Muscle layer of colon (tissue), 2 donors: Measurements from ENCODE around the gene SOX12.
A peak's percentile ranks its signal among the peaks of the same experiment; 100 is the strongest.

Experiments used
- H3K27ac ChIP-seq: one replicate; pipeline ENCODE4 v1.7.0; 2013; ENCODE audit warnings: low read depth, mild to moderate bottlenecking, low read length, moderate library complexity
- H3K27me3 ChIP-seq, 2 donors: one replicate each; pipeline ENCODE4 v1.7.0; 2013; ENCODE audit warnings: low read length in 2 of 2, mild to moderate bottlenecking in 2 of 2; ENCODE audit not compliant: insufficient read depth in 2 of 2, control insufficient read depth in 1 of 2
- H3K36me3 ChIP-seq: one replicate; pipeline ENCODE4 v1.7.0; 2013; ENCODE audit warnings: mild to moderate bottlenecking, low read length; ENCODE audit not compliant: insufficient read depth
- H3K4me1 ChIP-seq: one replicate; pipeline ENCODE4 v1.7.0; 2013; ENCODE audit warnings: mild to moderate bottlenecking, low read length; ENCODE audit not compliant: insufficient read depth
- H3K4me3 ChIP-seq, 2 donors: one replicate each; pipeline ENCODE4 v1.7.0; 2013; ENCODE audit warnings: low read length in 2 of 2, low read depth in 1 of 2, mild to moderate bottlenecking in 1 of 2, moderate library complexity in 1 of 2
- H3K9ac ChIP-seq: one replicate; pipeline ENCODE4 v1.7.0; 2013; ENCODE audit warnings: low read length
- H3K9me3 ChIP-seq: one replicate; pipeline ENCODE4 v1.7.0; 2013; ENCODE audit warnings: mild to moderate bottlenecking, low read length
- donor health status: abdominal sarcoma.
- donor health status: Adenocarcinoma of cecum.

The SOX12 gene

GRCh38 chr20:308427-309038 lies 16.8 kb upstream of the SOX12 start:
- Histone ChIP-seq H3K9me3 (no peaks in the 10 kb centered on the region), H3K36me3 (no peaks in the 10 kb centered on the region), H3K27ac (no peak overlapping the region), H3K4me1 (peaks cover 10% of the 10 kb centered on the region), H3K27me3 (no peaks in the 10 kb centered on the region), H3K4me3 (no peak overlapping the region), H3K9ac (no peak overlapping the region)

GRCh38 chr20:309306-309840 lies 16.0 kb upstream of the SOX12 start:
- Histone ChIP-seq H3K4me3 (peak overlapping the region in 1 of 2 donors; percentile 76), H3K27me3 (no peaks in the 10 kb centered on the region), H3K27ac (peak overlapping the region; percentile 98), H3K4me1 (peaks cover 10% of the 10 kb centered on the region), H3K36me3 (no peaks in the 10 kb centered on the region), H3K9ac (peak overlapping the region; percentile 36), H3K9me3 (no peaks in the 10 kb centered on the region)

- Histone ChIP-seq H3K9ac (peak overlapping the region; percentile 36), H3K27me3 (no peaks in the 10 kb centered on the region)
Measured at GRCh38 chr20:309841-310644, 15.3 kb upstream of the SOX12 start.

GRCh38 chr20:310645-311044 lies 14.7 kb upstream of the SOX12 start:
- Histone ChIP-seq H3K9me3 (no peaks in the 10 kb centered on the region), H3K4me3 (peak overlapping the region; percentile 62 to 76), H3K36me3 (no peaks in the 10 kb centered on the region), H3K9ac (no peak overlapping the region), H3K27me3 (no peaks in the 10 kb centered on the region), H3K4me1 (peaks cover 10% of the 10 kb centered on the region), H3K27ac (peak overlapping the region; percentile 98)

More at GRCh38 chr20:309841-310644, 15.3 kb upstream of the SOX12 start:
- Histone ChIP-seq H3K4me3 (peak overlapping the region; percentile 62 to 76), H3K27ac (peak overlapping the region; percentile 98), H3K4me1 (peaks cover 10% of the 10 kb centered on the region), H3K9me3 (no peaks in the 10 kb centered on the region), H3K36me3 (no peaks in the 10 kb centered on the region)

GRCh38 chr20:311609-312008 lies 13.7 kb upstream of the SOX12 start:
- Histone ChIP-seq H3K9me3 (no peaks in the 10 kb centered on the region), H3K27ac (no peak overlapping the region), H3K36me3 (no peaks in the 10 kb centered on the region), H3K4me3 (no peak overlapping the region), H3K27me3 (no peaks in the 10 kb centered on the region), H3K9ac (no peak overlapping the region), H3K4me1 (peaks cover 10% of the 10 kb centered on the region)

GRCh38 chr20:312067-312466 lies 13.3 kb upstream of the SOX12 start:
- no peaks in the 10 kb centered on the region for H3K9me3 ChIP-seq
- no peak overlapping the region for H3K9ac ChIP-seq
- H3K36me3 ChIP-seq = no peaks in the 10 kb centered on the region
- H3K4me3 ChIP-seq = no peak overlapping the region
- peaks cover 10% of the 10 kb centered on the region for H3K4me1 ChIP-seq
- no peak overlapping the region for H3K27ac ChIP-seq
- H3K27me3 ChIP-seq = no peaks in the 10 kb centered on the region

- no peak overlapping the region for H3K27ac ChIP-seq
Measured at GRCh38 chr20:312866-313265, 12.5 kb upstream of the SOX12 start.

GRCh38 chr20:313402-313801 lies 11.9 kb upstream of the SOX12 start:
- H3K4me3 ChIP-seq = no peak overlapping the region
- H3K36me3 ChIP-seq = no peaks in the 10 kb centered on the region
- no peak overlapping the region for H3K27ac ChIP-seq
- no peak overlapping the region for H3K9ac ChIP-seq
- H3K27me3 ChIP-seq = no peaks in the 10 kb centered on the region
- H3K9me3 ChIP-seq = no peaks in the 10 kb centered on the region
- H3K4me1 ChIP-seq = peaks cover 10% of the 10 kb centered on the region

More at GRCh38 chr20:312866-313265, 12.5 kb upstream of the SOX12 start:
- no peaks in the 10 kb centered on the region for H3K27me3 ChIP-seq
- H3K9ac ChIP-seq = no peak overlapping the region
- no peak overlapping the region for H3K4me3 ChIP-seq
- H3K9me3 ChIP-seq = no peaks in the 10 kb centered on the region
- H3K4me1 ChIP-seq = peaks cover 10% of the 10 kb centered on the region
- no peaks in the 10 kb centered on the region for H3K36me3 ChIP-seq

GRCh38 chr20:313948-314347 lies 11.4 kb upstream of the SOX12 start:
- H3K27me3 ChIP-seq = no peaks in the 10 kb centered on the region
- peaks cover 10% of the 10 kb centered on the region for H3K4me1 ChIP-seq
- H3K4me3 ChIP-seq = no peak overlapping the region
- H3K27ac ChIP-seq = no peak overlapping the region
- H3K9ac ChIP-seq = no peak overlapping the region
- no peaks in the 10 kb centered on the region for H3K9me3 ChIP-seq
- H3K36me3 ChIP-seq = no peaks in the 10 kb centered on the region

- Histone ChIP-seq H3K9ac (no peak overlapping the region), H3K4me3 (no peak overlapping the region), H3K9me3 (no peaks in the 10 kb centered on the region), H3K27me3 (no peaks in the 10 kb centered on the region), H3K36me3 (peaks cover 6% of the 10 kb centered on the region), H3K4me1 (no peaks in the 10 kb centered on the region), H3K27ac (no peak overlapping the region)
Measured at GRCh38 chr20:316316-317068, 8.9 kb upstream of the SOX12 start.
